ENCODE data around the gene UBE2R2.
"Not testable (repeated sequence)": the region's sequence is repeated elsewhere in the genome, so short reads cannot be mapped to it uniquely, and the experiment has no call there.

Gene UBE2R2

DNA sequence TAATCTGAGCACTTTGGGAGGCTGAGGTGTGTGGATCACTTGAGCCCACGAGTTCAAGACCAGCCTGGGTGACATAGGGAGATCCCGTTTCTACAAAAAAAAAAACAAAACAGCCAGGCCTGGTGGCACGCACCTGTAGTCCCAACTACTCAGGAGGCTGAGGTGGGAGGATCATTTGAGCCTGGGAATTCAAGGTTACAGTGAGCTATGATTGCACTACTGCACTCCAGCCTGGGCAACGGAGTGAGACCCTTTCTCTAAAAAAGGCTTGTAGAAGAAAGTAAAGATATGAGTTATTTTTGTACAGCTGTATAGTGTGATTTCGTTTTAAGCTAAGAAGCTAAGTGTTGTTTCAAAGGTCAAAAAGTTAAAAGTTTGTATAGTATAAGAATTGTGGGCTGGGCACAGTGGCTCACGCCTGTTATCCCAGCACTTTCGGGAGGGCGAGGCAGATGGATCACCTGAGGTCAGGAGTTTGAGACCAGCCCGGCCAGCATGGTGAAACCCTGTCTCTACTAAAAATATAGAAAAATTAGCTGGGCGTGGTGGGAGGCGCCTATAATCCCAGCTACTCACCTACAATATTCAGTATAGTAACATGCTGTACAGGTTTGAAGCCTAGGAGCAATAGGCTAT lies 18.8 kb downstream of the UBE2R2 start:
- H3K4me3 ChIP-seq (ENCODE audit: low read depth, low read length) = no peak overlapping the region
- no peak for DNase-seq (ENCODE audit: low read depth)

GRCh38 chr9:33836261-33836660 lies 19.3 kb downstream of the UBE2R2 start:
- not testable (repeated sequence) for H3K4me3 ChIP-seq (ENCODE audit: low read depth, low read length)
- DNase-seq (ENCODE audit: low read depth) = peak; percentile 71

DNA sequence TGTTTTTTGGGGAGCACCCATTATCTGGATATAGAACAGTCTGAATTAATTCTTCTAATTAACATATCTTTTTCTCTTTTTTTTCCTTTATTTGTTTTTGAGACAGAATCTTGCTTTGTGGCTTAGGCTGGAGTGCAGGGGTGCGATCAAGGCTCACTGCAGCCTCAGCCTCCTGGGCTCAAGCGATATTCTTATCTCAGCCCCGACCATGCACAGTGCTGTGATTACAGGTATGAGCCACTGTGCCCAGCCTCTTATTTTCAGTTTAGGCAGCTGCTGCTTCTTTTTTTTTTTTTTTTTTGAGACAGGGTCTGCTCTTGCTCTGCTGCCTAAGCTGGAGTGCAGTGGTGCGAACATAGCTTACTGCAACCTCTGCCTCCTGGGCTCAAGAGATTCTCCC lies 20.2 kb downstream of the UBE2R2 start:
- no peak for DNase-seq (ENCODE audit: low read depth)
- H3K4me3 ChIP-seq (ENCODE audit: low read depth, low read length) = no peak overlapping the region

GRCh38 chr9:33840381-33840780 lies 23.4 kb downstream of the UBE2R2 start:
- no peak for DNase-seq (ENCODE audit: low read depth)
- no peak overlapping the region for H3K4me3 ChIP-seq (ENCODE audit: low read depth, low read length)

DNA sequence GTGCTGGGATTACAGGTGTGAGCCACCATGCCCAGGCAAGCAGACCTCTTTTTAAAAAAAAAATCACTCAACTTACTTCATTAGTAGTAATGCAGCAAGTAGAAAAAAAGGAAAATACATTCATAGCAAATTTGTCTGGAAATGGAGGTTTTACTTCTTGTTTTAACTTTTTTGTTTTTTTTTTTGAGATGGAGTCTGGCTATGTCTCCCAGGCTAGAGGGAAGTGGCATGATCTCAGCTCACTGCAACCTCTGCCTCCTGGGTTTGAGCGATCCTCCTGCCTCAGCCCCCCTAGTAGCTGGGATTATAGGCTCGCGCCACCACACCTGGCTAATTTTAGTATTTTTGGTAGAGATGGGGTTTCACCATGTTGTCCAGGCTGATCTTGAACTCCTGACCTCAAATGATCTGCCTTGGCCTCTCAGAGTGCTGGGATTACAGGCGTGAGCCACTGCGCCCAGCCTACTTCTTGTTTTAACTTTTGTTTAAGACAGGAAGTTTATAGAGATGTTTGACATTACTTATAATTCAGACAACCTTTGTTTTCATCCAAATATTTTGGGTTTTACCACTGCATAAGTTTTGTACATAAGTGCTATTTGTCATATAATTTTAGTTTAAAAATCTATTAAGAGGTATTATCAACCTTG lies 26.5 kb downstream of the UBE2R2 start:
- no peak overlapping the region for H3K4me3 ChIP-seq (ENCODE audit: low read depth, low read length)
- DNase-seq (ENCODE audit: low read depth) = no peak

GRCh38 chr9:33846231-33846630 lies 29.3 kb downstream of the UBE2R2 start:
- no peak overlapping the region for H3K4me3 ChIP-seq (ENCODE audit: low read depth, low read length)
- DNase-seq (ENCODE audit: low read depth) = no peak

DNA sequence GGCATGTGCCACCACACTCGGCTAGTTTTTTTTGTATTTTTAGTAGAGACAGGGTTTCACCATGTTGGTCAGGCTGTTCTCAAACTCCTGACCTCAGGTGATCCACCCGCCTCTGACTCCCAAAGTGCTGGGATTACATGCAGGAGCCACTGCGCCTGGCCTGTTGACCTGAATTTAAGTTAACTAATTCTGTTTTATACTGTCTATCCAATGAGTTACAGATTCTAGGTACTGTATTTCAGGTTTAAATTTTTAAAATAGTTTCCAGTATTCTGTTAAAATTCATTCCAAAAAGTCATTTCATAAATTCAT lies 30.9 kb downstream of the UBE2R2 start:
- H3K4me3 ChIP-seq (ENCODE audit: low read depth, low read length); DNase-seq (ENCODE audit: low read depth): not testable (repeated sequence)

GRCh38 chr9:33850267-33850629 lies 33.3 kb downstream of the UBE2R2 start:
- DNase-seq (ENCODE audit: low read depth) = no peak
- H3K4me3 ChIP-seq (ENCODE audit: low read depth, low read length) = no peak overlapping the region

GRCh38 chr9:33850677-33851076 lies 33.7 kb downstream of the UBE2R2 start:
- DNase-seq (ENCODE audit: low read depth) = no peak
- no peak overlapping the region for H3K4me3 ChIP-seq (ENCODE audit: low read depth, low read length)

DNA sequence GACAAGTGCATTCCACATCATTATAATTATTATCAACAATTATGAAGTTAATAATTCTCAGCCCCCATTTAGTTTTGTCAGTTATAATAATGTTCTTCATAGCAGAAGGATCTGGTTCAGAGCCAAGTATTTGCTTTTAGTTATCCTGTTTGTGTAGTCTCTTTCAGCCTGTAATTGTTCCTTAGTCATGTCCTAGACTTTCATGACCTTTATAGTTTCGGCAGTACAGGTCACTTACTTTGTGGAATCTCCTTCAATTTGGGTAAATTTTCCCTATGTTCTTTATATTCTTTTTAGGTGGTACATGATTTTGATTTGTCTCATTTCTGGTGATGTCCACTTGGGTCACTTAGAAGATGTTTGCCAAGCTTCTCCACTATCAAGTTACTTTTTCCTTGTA lies 34.3 kb downstream of the UBE2R2 start:
- no peak for DNase-seq (ENCODE audit: low read depth)
- H3K4me3 ChIP-seq (ENCODE audit: low read depth, low read length) = no peak overlapping the region

DNA sequence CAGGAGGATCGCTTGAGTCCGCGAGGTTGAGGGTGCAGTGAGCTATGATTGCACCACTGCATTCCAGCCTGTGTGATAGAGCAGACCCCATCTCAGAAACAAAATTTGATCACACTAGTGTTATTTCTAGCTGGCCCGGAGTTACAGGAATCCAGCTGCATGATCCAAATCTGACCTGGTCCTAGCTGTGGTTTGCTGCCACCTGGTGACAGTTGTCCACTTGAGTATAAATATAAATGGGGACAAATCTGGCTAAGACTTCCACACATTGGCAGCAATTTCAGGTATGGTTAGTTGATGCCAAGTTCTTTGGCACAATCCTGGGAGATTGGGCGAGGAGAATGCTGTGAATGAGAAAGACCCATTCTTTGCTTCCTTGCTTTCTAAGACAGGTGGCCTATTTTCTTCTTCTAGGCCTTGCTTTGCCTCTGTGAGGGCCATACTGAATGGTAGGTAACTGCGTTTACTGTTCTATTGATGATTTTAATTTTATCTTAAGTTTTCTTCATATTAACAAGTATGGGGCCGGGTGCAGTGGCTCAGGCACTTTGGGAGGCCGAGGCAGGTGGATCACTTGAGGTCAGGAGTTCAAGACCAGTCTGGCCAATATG lies 35.4 kb downstream of the UBE2R2 start:
- DNase-seq (ENCODE audit: low read depth) = no peak
- no peak overlapping the region for H3K4me3 ChIP-seq (ENCODE audit: low read depth, low read length)

DNA sequence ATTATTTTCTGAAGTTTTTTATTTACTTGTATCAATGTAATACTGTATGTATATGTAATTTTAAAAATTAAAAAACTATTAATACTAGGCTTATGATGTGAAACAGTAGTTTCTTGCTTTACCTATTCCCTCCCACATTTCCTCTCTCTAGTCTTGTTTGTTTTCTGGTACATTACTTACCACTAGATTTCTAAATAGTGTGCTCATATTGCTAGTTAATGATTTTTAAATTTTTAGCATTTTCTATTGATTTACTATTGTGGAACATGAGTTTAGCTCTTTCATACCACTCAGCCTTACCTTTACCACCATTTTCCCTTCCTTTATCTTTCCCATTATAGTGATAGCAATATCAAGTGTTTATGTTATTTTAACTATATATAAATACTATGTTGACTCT lies 39.3 kb downstream of the UBE2R2 start:
- H3K4me3 ChIP-seq (ENCODE audit: low read depth, low read length) = no peak overlapping the region
- no peak for DNase-seq (ENCODE audit: low read depth)

DNA sequence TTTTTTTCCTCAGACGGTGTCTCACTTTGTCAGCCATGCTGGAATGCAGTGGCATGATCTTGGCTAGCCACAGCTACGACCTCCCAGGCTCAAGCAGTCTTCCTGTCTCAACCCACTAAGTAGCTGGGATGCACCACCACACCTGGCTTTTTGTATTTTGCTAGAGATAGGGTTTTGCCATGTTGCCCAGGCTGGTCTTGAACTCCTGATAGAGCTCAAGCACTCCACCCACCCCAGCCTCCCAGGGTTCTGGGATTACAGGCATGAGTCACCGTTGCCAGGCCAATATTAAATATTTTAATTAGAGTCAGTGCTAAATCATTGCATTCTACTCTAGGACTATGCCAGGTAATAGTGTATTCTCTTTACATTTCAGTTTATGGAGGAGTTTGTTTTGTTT lies 41.5 kb downstream of the UBE2R2 start:
- no peak overlapping the region for H3K4me3 ChIP-seq (ENCODE audit: low read depth, low read length)
- no peak for DNase-seq (ENCODE audit: low read depth)

GRCh38 chr9:33860200-33860871 lies 43.4 kb downstream of the UBE2R2 start:
- no peak for DNase-seq (ENCODE audit: low read depth)

DNA sequence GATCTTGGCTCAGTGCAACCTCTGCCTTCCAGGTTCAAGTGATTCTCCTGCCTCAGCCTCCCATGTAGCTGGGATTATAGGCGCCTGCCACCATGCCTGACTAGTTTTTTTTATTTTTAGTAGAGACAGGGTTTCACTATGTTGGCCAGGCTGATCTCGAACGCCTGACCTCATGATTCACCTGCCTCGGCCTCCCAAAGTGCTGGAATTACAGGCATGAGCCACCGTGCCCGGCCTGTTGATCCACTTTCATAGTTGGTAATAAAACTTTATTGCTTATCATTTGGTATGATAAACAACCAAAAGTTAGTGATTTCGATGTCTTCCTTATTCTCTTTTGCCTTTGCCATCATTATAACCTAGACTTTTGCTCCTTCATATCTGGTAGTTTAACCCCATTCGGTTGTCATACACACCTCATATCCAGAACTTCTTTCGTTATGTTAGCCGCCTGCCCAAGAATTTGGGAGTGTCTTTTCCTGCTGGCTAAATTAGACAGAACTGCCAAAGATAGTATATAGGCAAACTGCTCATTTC lies 45.0 kb downstream of the UBE2R2 start:
- H3K4me3 ChIP-seq (ENCODE audit: low read depth, low read length) = no peak overlapping the region
- DNase-seq (ENCODE audit: low read depth) = no peak

More at GRCh38 chr9:33860200-33860871, 43.4 kb downstream of the UBE2R2 start:
- no peak overlapping the region for H3K4me3 ChIP-seq (ENCODE audit: low read depth, low read length)

DNA sequence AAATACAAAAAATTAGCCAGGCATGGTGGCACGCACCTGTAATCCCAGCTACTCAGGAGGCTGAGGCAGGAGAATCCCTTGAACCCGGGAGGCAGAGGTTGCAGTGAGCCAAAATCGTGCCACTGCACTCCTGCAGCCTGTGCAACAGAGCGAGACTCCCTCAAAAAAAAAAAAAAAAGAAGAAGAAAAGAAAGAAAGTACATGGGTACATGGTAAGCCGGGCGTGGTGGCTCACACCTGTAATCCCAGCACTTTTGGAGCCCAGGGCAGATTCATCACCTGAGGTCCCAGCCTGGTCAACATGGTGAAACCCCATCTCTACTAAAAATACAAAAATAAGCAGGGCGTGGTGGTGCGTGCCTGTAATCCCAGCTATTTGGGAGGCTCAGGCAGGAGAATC lies 46.1 kb downstream of the UBE2R2 start:
- DNase-seq (ENCODE audit: low read depth); H3K4me3 ChIP-seq (ENCODE audit: low read depth, low read length): not testable (repeated sequence)

DNA sequence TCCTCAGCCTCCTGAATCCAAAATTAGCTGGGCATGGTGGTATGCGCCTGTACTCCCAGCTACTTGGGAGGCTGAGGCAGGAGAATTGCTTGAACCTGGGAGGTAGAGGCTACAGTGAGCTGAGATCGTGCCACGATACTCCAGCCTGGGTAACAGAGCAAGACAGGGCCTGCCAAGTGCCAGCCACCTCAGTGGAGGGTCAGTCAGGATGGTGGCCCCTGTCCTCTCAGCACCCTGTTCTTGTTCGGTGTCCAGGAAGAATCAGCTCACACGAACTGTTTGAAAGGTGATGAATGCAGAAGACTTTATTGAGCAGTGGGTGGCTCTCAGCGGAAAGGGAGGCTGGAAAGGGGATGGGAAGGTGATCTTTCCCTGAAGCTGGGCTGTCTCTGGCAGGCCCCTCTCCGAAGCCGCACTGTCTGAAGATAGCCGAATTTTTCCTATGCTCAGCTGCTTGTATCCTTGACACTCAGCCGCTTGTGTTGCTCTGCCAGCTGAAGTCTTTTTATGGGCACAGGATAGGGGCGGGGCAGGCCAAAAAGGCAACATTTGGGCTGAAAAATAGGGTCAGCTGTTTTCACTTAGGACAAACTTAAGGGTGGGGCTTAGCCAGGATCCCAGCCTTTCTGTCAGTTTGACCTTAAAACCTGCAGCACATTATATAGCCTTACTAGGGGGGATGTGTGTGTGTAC lies 50.9 kb downstream of the UBE2R2 start:
- peak; percentile 36 for DNase-seq (ENCODE audit: low read depth)

GRCh38 chr9:33868440-33868973 lies 51.5 kb downstream of the UBE2R2 start:
- H3K4me3 ChIP-seq (ENCODE audit: low read depth, low read length) = no peak overlapping the region
- DNase-seq (ENCODE audit: low read depth) = peak; percentile 50

More for the DNA sequence above, 50.9 kb downstream of the UBE2R2 start:
- no peak overlapping the region for H3K4me3 ChIP-seq (ENCODE audit: low read depth, low read length)

- not testable (repeated sequence) for H3K4me3 ChIP-seq (ENCODE audit: low read depth, low read length); DNase-seq (ENCODE audit: low read depth)
Measured at GRCh38 chr9:33869243-33869642, 52.3 kb downstream of the UBE2R2 start.
